ENCODE results near the gene SMARCD3.

SMARCD3 gene

GRCh38 chr7:151272405-151272804 is 23.9 kb upstream of the SMARCD3 start:
- DNase-seq = no peak

GRCh38 chr7:151271699-151272355 is 23.3 kb upstream of the SMARCD3 start:
- DNase-seq = peak; percentile 84 to 95 (median 90)

DNA sequence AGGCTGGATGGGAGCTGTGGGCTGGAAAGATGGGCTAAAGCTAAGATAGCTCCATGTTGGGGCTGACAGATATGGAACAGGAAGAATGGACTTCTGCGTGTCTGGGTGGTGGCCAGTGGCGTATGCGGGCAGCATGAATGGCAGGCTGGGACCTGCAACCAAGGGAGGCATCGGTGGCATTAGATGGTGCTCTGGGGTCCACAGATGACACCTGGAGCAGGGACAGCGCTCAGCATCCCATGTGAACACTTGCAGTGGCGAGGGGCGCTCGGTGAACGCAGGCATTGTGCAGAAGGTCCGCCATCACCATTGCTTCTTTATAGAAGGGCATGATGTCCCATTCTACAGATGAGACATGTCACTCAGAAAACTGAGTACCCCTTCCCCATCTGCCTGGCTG is 21.0 kb upstream of the SMARCD3 start:
- no peak for DNase-seq

GRCh38 chr7:151265351-151265931 is 16.9 kb upstream of the SMARCD3 start:
- no peak for DNase-seq

DNA sequence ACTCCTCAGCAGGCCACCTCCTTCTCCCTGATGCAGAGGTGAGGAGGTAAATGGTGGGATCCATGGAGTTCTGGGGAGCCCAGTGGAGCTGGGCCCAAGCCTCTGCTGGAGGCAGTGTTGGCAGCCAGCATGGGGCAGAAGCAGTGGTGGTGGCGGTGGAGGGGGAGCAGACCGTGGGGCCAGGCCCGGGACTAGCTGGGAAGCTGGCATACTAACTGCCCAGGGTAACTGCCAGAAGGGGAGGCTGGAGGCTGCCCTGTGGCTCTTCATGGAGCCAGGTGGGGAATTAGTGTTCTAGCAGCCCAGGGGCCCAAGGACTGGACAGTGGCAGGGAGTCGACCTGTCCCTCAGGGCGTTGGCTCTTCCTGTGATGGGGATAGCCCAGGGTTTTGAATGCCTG is 16.1 kb upstream of the SMARCD3 start:
- no peak for DNase-seq

DNA sequence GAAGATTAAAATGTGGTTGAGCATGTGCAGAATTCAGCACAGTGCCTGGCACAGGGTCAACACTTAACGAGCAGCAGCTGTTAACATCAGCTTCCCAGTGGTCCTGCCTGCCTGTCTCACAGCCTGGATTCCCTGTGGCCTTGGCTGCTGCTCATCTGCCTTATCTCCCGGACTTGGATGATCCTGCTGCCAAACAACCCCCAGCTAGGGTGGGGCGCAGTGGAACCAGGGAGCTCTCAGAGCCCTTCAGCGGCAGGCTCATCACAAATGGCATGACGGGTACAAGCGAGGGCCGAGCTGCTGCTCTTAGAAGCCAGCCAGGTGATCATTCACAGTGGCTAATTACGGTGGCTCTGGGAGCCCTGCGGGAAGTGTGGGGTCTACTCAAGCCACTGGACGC is 13.0 kb upstream of the SMARCD3 start:
- no peak for DNase-seq

- DNase-seq = no peak
Observed at GRCh38 chr7:151260883-151261282, 12.4 kb upstream of the SMARCD3 start.

DNA sequence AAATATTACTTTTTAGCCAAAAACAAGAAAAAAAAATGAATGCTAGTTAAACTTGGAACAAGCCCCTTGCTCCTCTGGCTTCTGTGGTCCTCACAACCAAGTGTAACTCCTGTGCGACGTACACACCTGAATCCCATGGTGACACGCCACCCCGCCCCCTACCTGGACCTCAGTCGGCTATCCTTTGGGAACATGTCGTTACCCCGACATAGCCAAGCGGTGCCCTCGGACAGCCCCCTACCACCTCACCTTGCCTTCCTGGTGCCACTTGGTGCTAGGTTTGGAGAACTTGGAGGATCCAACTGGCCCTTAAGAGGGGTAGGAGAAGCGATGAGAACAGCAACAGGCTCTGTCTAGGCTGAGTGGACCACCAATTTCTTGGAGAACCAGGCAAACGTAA is 12.0 kb upstream of the SMARCD3 start:
- no peak for DNase-seq

GRCh38 chr7:151257990-151258389 is 9.5 kb upstream of the SMARCD3 start:
- no peak for DNase-seq

DNA sequence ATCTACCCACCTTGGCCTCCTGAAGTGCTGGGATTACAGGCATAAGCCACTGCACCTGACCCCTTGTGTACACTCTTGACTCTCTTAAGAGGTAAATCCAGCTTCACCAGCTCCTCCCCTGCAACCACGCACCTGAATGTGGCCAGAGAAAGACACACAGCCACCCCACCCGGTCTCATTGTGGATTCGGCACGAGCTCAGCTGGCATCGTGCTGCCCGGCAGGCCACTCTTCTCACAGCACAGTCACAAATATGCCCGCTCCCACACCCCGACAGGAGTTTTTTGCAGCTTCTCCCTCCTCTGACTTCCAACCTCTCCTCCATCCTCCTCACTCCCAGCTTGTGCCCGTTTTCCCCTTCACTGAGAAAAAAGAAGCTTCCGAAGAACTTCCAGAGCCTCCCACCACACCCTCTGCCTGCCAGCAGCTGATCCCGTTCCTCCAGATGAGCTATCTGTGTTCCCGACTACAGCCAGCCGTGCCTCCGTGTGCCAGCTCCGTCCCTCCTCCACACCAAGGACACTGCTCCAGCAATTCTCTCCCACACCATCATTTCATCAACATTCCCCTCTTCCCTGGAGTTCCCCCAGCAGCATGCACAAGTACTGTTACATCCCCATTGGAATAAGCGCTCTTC is 8.0 kb upstream of the SMARCD3 start:
- DNase-seq = no peak

GRCh38 chr7:151255390-151255789 is 6.9 kb upstream of the SMARCD3 start:
- no peak for DNase-seq

- DNase-seq = no peak
Observed at GRCh38 chr7:151254851-151255250, 6.4 kb upstream of the SMARCD3 start.

- DNase-seq = no peak
Observed at GRCh38 chr7:151254316-151254715, 5.8 kb upstream of the SMARCD3 start.

DNA sequence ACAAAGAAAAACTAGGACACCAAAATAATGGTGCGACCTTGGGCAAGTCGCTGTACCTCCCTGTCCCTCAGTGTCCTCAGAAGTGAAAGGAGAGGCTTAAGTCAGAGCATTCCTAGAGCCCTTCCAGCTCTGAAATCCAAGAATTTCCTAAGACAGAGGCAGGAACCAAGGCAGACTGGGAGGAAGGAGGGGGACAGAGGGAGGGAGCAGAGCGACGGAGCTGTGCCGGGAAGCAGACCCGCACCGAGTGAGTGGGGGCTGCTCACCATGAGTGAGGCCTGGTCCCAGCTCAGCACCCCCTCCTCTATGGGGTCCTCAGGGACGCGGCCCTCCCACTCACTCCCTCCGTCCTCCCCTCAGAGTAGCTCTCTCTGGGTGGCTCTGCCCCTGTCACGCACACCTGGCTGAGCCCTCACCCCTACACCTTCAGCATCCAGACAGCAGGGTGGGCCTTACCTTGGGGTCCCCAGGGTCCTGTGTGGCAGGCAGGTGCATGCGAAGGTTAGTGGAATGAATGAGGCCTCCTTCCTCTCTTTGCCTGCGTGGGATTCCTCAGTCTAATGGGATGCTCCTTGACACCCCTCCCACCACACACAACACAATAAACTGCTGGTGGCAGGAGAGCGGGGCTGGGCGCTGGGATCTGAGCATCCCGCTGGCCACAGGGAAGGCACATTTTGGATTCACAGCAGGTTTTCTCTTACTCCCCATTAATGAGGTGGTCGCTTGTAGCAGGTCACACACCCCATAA is 4.6 kb upstream of the SMARCD3 start:
- no peak for DNase-seq

GRCh38 chr7:151252561-151252835 is 4.0 kb upstream of the SMARCD3 start:
- no peak for DNase-seq

- DNase-seq = peak in 3 of 4 experiments; percentile 29 to 65 (median 52)
Observed at GRCh38 chr7:151251689-151252560, 3.4 kb upstream of the SMARCD3 start.

DNA sequence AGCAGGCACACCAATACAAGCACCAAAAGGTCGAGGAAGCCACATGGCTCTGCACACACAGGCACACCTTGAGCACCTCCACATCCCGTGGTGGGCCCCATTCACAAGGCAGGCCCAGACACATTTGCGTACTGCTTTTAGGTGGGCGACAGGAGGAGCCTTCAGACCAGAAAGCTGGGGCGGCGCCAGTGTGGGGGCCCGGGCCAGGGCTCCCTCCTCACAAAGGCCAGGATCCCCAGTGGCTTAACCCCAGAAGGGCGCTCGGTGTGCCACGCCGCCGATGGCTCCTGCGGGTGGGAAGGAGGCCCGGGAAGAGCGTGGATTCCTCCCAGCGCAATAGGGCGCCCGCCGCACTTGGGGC is 2.8 kb upstream of the SMARCD3 start:
- no peak for DNase-seq

- DNase-seq = peak in 1 of 4 experiments; percentile 30
Observed at GRCh38 chr7:151250181-151251132, 2.0 kb upstream of the SMARCD3 start.

DNA sequence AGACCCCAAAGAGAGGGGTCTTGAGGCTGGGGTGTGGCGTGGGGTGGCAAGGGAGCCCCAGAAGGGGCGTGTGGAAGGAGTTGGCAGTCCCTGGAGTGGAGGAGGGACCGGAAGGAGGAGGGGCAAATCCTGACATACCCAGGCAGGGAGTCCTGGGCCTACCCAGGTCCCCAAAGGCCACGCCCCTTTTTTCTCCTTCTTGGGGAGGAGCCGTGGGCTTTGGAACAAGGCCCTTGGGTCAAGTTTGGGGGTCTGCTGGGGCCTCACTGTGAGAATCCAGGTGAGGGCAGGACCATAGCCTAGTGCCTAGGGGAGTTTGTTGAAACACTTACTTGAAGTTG is 1.2 kb upstream of the SMARCD3 start:
- DNase-seq = peak in 1 of 4 experiments; percentile 15

DNA sequence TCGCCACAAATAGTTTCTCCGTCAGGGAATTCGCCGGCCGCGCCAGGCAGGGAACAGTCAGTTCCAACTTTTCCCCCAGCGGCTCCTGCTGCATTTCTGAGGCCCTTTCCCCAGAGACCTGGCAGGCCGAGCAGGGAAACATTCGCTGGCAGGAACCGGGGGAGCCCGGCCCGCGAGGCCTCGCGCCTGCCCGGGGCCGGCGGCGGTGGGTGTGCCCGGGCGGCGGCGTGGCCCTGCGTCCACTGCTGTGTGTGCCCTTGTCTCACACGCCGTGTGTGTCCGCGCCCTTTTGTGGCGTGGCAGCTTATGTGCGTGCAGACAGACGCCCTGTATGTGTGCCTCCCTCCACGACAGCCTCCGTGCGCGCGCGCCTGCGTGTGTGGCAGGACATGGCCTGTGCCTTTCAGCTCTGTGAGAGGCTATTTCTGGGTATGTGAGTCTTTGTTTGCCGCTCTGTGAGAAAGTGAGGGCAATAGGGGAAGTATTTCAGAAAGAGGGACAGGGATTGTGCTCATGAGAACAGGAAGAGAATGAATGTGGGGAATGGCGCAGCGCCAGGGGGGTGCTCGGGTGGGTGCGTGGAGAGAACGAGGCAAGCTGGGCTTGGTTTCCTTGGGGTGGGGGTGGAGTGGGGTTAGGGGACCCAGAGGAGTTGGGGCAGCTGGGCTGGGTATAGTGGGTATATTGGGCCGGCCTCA is 689 bp upstream of the SMARCD3 start:
- DNase-seq = peak; percentile 87 to 91 (median 88)

Measured in suppressor macrophage (primary cell).